Lower leg skin (tissue), 3 donors: ENCODE data around the gene TBX20.
"Not testable (repeated sequence)": the region's sequence is repeated elsewhere in the genome, so short reads cannot be mapped to it uniquely, and the experiment has no call there.

Experiments
- POLR2A ChIP-seq, 2 donors: fragments of 450-650 bp; IDR thresholded peaks; one replicate each; pipeline ENCODE4 v1.6.1; 2016 to 2017; ENCODE audit warnings: antibody characterized with exemption in 2 of 2, mild to moderate bottlenecking in 1 of 2, moderate library complexity in 1 of 2
- TF ChIP-seq, protein P1 (sequence below), 3 donors: fragments of 450-650 bp; IDR thresholded peaks; one replicate each; pipeline ENCODE4 v1.5.1; 2016; ENCODE audit warnings: antibody characterized with exemption in 3 of 3, mild to moderate bottlenecking in 3 of 3, moderate library complexity in 2 of 3

DNA sequence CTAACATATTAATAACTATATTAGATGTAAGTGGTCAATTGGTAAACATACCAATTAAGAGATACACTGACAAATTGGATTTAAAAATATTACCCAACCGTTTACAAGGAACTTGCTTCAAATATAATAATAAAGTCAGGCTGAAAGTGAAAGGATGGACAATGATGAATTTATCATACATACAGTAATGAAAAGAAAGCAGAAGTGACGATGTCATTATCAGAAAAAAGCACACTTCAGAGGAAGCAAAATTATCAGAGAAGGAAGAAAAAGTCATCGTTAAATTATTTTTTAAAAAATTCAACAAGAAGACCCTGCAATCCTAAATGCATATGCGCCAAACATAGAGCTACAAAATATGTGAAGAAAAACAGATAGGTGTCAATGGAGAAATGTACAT lies 81.8 kb downstream of the TBX20 start:
- not testable (repeated sequence) for TF ChIP-seq POLR2A (IDR thresholded peaks at IDR 0.05)
- TF ChIP-seq, protein P1, sequence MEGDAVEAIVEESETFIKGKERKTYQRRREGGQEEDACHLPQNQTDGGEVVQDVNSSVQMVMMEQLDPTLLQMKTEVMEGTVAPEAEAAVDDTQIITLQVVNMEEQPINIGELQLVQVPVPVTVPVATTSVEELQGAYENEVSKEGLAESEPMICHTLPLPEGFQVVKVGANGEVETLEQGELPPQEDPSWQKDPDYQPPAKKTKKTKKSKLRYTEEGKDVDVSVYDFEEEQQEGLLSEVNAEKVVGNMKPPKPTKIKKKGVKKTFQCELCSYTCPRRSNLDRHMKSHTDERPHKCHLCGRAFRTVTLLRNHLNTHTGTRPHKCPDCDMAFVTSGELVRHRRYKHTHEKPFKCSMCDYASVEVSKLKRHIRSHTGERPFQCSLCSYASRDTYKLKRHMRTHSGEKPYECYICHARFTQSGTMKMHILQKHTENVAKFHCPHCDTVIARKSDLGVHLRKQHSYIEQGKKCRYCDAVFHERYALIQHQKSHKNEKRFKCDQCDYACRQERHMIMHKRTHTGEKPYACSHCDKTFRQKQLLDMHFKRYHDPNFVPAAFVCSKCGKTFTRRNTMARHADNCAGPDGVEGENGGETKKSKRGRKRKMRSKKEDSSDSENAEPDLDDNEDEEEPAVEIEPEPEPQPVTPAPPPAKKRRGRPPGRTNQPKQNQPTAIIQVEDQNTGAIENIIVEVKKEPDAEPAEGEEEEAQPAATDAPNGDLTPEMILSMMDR (IDR thresholded peaks at IDR 0.05), result not testable (repeated sequence)
